GM10266 (cell line): ENCODE measurements around the gene ATP6V1F.

ENCODE experiments used
- DNase-seq: peaks from one replicate; pipeline ENCODE4 v3.0.0; 2012; ENCODE audit errors: extremely low spot score
- CTCF ChIP-seq: IDR thresholded peaks from 2 replicates; pipeline ENCODE4 v1.5.1; 2012; ENCODE audit warnings: mild to moderate bottlenecking, low read depth; ENCODE audit not compliant: control insufficient read depth, insufficient read depth; ENCODE audit errors: missing control alignments

Gene ATP6V1F

DNA sequence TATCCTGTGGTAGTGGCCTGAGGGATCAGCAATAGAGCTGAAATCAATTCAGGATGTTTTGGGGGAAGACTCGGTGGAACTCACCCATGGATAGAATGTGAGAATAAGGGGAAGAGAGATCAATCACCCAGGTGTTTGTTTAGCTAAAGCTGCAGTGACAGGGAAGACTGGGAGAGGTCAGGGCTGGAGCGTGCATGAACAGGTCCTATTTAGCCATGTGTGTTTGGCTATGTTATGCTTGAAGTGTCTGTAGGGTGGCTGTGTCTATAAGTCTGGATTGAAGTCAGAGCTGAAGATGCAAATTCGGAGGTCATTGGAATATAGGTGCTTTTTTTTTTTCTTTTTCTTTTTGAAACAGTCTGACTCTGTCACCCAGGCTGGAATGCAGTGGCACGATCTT is 4.6 kb downstream of the ATP6V1F start:
- no peak for TF ChIP-seq CTCF
- DNase-seq, result no peak

DNA sequence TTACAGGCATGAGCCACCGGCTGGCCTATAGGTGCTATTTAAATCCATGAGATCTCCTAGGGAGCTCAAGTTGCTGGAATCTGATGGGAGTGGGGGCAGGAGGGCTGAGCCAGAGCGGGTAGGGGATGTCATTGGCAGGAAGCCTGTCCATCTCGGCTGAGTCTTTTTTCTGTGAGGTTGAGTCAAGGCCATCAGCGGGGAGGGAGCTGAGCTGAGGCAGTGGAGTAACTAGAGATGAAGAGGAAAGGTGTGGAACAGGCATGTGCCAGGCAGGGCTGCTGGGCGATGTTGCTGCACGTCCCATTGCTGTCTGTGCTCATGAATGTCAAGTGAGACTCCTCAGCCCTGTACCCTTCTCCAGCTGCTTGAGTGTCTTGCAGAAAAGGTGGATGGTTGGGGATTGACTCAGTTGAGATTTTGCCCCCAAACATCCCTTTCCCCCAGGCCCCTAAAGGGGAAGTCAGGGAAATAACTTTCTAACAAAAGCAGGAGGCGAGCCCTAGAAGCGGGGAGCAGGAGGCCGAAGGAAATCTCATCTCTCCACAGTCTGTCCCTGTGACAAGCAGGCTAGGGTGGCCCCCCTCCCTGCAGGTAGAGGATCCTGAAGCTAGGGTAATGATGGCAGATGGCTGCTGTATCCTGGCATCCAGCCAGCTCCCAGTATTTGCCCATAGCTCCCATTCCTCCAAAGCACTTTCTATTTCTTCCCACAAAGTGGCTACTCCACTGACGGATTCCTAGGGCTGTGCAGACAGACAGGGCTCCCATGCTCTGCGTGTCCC is 5.4 kb downstream of the ATP6V1F start:
- no peak for DNase-seq
- TF ChIP-seq CTCF, result no peak

GRCh38 chr7:128868624-128869137 is 6.0 kb downstream of the ATP6V1F start:
- no peak for DNase-seq
- no peak for TF ChIP-seq CTCF

DNA sequence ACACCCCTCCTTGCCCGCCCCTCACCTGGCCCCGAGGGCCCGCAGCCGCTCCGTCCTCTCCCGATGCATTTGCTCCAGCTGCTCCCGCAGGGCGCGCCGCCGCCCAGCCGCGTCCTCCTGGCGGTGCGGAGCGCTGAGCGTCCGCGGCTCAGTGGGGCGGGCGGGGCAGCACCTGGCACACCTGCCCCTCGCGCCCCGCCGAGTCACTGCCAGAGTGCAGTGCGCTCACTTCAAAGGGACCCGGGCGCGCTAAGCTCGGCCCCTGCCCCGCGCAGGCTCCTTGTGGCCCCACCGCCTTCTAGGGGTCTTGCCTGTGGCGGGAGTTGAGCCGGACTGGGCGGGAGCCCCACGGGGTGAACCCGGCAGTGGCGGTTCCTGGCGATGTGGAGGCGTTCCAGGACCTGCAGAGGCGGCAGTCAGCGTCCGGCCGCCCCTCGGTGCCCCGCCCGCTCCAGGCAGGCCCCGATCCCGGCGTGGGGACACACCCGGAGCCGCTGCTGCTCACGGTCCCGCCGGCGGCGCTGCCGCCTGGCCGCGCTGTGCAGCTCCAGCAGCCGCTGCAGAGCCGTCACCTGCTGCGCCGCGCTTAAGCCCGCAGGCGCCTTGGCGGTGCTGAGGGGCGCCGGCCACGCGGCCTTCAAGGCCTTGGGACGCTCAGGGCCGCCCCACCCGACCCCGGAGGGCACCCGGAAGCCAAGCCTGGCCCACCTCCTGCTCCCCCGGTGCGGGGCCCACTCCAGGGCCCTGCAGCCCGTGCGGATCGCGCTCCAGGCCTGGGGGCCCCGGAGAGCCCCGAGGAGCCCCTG is 6.7 kb downstream of the ATP6V1F start:
- TF ChIP-seq CTCF, result peak; percentile 37
- peak; percentile 76 for DNase-seq

DNA sequence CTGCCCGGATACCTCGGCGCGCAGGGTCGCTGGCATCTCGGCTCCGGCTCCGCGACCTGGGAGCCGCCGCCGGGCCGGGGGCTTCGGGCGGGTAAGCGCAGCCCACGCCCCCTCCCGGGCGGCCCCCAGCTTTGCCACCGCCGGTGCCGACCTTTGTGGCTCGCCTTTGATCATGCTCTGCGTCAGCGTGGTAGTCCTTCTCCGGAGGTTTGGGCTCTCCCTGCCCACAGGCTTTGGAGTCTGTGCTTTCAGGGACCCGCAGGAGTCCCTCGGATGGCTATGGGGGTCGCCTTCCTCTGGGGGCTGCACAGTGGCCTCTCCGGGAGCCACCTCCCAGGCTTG is 7.3 kb downstream of the ATP6V1F start:
- TF ChIP-seq CTCF, result no peak
- DNase-seq, result no peak

DNA sequence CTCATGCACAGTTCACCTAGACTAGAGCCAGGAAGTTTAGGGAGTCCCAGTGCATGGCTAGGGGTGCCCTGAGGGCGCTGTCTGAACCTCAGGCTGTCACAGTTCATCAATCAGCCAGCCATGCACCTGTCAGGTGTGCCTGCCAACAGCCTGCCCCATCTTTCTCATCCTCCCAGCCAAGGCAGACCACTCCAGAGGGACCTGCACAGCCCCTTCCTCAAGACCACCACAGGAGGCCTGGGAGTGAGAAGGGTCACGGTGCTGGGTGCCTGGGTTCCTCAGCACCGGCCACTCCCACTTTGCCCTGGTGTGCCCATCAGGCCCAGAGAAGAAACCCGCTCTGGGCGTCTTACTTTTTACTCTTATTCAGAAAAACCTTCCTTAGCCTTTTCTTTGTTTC is 8.4 kb downstream of the ATP6V1F start:
- DNase-seq, result no peak
- TF ChIP-seq CTCF, result no peak

DNA sequence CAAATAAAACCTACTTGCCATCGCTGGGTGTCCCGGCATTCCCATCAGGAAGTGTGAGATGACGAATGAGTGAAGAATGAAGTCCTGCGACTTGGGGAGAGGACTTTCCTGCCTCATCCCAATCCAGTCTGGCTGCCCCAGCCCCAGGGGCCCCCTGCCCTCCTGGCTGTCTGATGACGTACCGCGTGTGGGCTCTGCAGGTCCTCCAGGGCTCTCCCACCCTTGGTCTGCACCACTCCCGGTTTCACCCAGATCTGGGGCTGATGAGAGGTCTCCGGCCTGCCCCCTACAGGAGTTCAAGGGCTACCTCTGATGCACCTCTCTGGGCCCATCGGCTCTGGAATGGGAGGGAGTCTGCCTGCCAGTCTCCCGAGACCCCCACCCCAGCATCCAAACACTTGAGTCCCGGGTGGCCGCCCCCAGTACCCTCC is 9.8 kb downstream of the ATP6V1F start:
- peak; percentile 8 for TF ChIP-seq CTCF
- DNase-seq, result no peak
